Endothelial cell of umbilical vein (primary cell): ENCODE results near the gene DPP7. TPM values are rescaled to one million over a fixed set of nuclear protein-coding genes. Genes with fewer than 3 reads are reported as not detected.
"Not testable (repeated sequence)": the region's sequence is repeated elsewhere in the genome, so short reads cannot be mapped to it uniquely, and the experiment has no call there.

Experiments used
- BruUV-seq: library from RNA; stranded (reverse); fragments of 400-500 nt; replicated peaks from 2 replicates; lab custom pipeline; 2021; lab: Mats Ljungman, UMichigan
- CTCF ChIA-PET: fragments of 300-600, 350-600 bp; sonication (Branson Sonifier 250); formaldehyde crosslinking; loops from one replicate; lab custom pipeline; 2021; ENCODE audit warnings: antibody characterized with exemption, inconsistent platforms; lab: Charles Lee
- POLR2A ChIA-PET: fragments of 300-600, 350-600 bp; sonication (Branson Sonifier 250); formaldehyde crosslinking; loops from one replicate; lab custom pipeline; 2021; ENCODE audit warnings: antibody characterized with exemption, inconsistent platforms; lab: Charles Lee
- DNase-seq: peaks from one replicate; pipeline ENCODE4 v3.0.0-alpha.2; 2011; ENCODE audit warnings: low read depth, low spot score
- FAIRE-seq: peaks from 2 replicates; lab custom pipeline; 2011; peaks lifted over from hg19 to GRCh38; lab: Jason Lieb, UNC
- H2AFZ ChIP-seq: 2 replicates; pipeline ENCODE4 v1.6.0; 2012; ENCODE audit warnings: low read depth, low read length, control low read depth, inconsistent platforms
- H3K27ac ChIP-seq: 2 replicates; pipeline ENCODE4 v1.5.1; 2011; ENCODE audit warnings: low read depth, mild to moderate bottlenecking, control low read depth, low read length, moderate library complexity; ENCODE audit not compliant: insufficient read depth
- H3K27me3 ChIP-seq, 2 experiments: 2 replicates each; pipeline versions ENCODE4 v1.6.0 to v1.6.1; 2011; ENCODE audit warnings: low read length in 2 of 2, mixed read lengths in 1 of 2; ENCODE audit not compliant: control insufficient read depth in 2 of 2, insufficient read depth in 2 of 2
- H3K36me3 ChIP-seq, 2 experiments: 2 replicates in 1 of 2; 3 replicates in 1 of 2; pipeline ENCODE4 v1.5.1; 2011; ENCODE audit warnings: low read length in 2 of 2, mild to moderate bottlenecking in 1 of 2, moderate library complexity in 1 of 2; ENCODE audit not compliant: control insufficient read depth in 2 of 2, insufficient read depth in 2 of 2; ENCODE audit errors: extremely low read depth in 1 of 2
- H3K4me1 ChIP-seq: 3 replicates; pipeline ENCODE4 v1.5.1; 2011; ENCODE audit warnings: mild to moderate bottlenecking, low read length; ENCODE audit not compliant: control insufficient read depth, insufficient read depth; ENCODE audit errors: extremely low read depth
- H3K4me2 ChIP-seq: 2 replicates; pipeline ENCODE4 v1.6.1; 2011; ENCODE audit warnings: low read length, control low read depth, mixed read lengths; ENCODE audit not compliant: insufficient read depth
- H3K4me3 ChIP-seq, 3 experiments: fragments of 200-600 bp in 1 of 3; sonication (generic), shearing (Covaris generic) in 1 of 3; replicated peaks in 1 of 3; 2 replicates each; pipeline ENCODE4 v1.5.1; 2011 to 2016; ENCODE audit warnings: control low read depth in 3 of 3, low read length in 3 of 3, mild to moderate bottlenecking in 2 of 3, inconsistent platforms in 1 of 3, low read depth in 1 of 3, moderate library complexity in 1 of 3; ENCODE audit not compliant: insufficient read depth in 1 of 3
- H3K79me2 ChIP-seq: 2 replicates; pipeline ENCODE4 v1.6.0; 2012; ENCODE audit warnings: low read length, inconsistent platforms; ENCODE audit not compliant: control insufficient read depth, insufficient read depth
- H3K9ac ChIP-seq: replicated peaks from 2 replicates; pipeline ENCODE3; 2011; ENCODE audit warnings: low read length, control low read depth; ENCODE audit not compliant: insufficient read depth; ENCODE audit errors: extremely low read depth
- H3K9me1 ChIP-seq: replicated peaks from 3 replicates; pipeline ENCODE4 v1.6.0; 2011; ENCODE audit warnings: mild to moderate bottlenecking, low read length; ENCODE audit not compliant: control insufficient read depth, insufficient read depth; ENCODE audit errors: extremely low read depth
- H3K9me3 ChIP-seq: replicated peaks from 2 replicates; pipeline ENCODE4 v1.5.1; 2012; ENCODE audit warnings: low read length, inconsistent platforms; ENCODE audit not compliant: control insufficient read depth, insufficient read depth
- H4K20me1 ChIP-seq: replicated peaks from 2 replicates; pipeline ENCODE3; 2011; ENCODE audit warnings: mild to moderate bottlenecking, low read length; ENCODE audit not compliant: control insufficient read depth, insufficient read depth; ENCODE audit errors: extremely low read depth
- EZH2 ChIP-seq: IDR thresholded peaks from 2 replicates; pipeline ENCODE4 v1.6.1; 2012; ENCODE audit warnings: borderline replicate concordance, low read depth, mild to moderate bottlenecking, moderate library complexity, low read length, inconsistent platforms; ENCODE audit not compliant: severe bottlenecking
- dilution Hi-C: fragments of 300-500 bp; cut with MboI; formaldehyde crosslinking; loops from one replicate; pipeline ENCODE4 v1.15.0; 2019; ENCODE audit warnings: low sequenced_read_pairs; ENCODE audit not compliant: extremely low pct_ligation_motif_present
- intact Hi-C: fragments of 100-400 bp; cut with micrococcal nuclease; formaldehyde crosslinking; loops from one replicate; pipeline ENCODE4 v1.10.0; 2022
- polyA plus RNA-seq, 4 experiments: library from polyadenylated mRNA; depleted of rRNA in 3 of 4; stranded (reverse) in 3 of 4; unstranded in 1 of 4; fragments of >200 nt; gene quantifications; 2 replicates each; pipeline versions ENCODE4 v1.2.1 to v1.2.3, GENCODE V29; 2011 to 2012; ENCODE audit warnings: missing spikeins in 1 of 4
- total RNA-seq: library from RNA; stranded (reverse); gene quantifications from 2 replicates; pipeline ENCODE4 v1.2.3, GENCODE V29; 2021

The DPP7 gene
- total and polyA plus RNA-seq, 2 donors (not counting 3 experiments of a cell fraction or from before 2014, with no cell fraction given): 149 to 200 TPM

- FAIRE-seq (peak; percentile 44), DNase-seq (no peak)
- POLR2A ChIA-PET: no interaction called here
- Histone ChIP-seq H3K4me1 (peaks cover 26% of the 10 kb centered on the region), H2AFZ (no peak overlapping the region), H3K4me3 (peak overlapping the region in 1 of 3 experiments; percentile 17), H3K9me3 (no peaks in the 10 kb centered on the region), H4K20me1 (no peaks in the 10 kb centered on the region), H3K9ac (no peak overlapping the region), H3K36me3 (no peaks in the 10 kb centered on the region), H3K27me3 (no peaks in the 10 kb centered on the region), H3K27ac (peak overlapping the region; percentile 38), H3K79me2 (peaks cover 20% of the 10 kb centered on the region), H3K4me2 (peak overlapping the region; percentile 68), H3K9me1 (no peaks in the 10 kb centered on the region)
- dilution Hi-C loops: no loop called here
- no TSS peak for BruUV-seq
- no peak for TF ChIP-seq EZH2
- CTCF ChIA-PET: interaction anchor here (1.0 to 1.6 kb wide), 4 partner anchors 24 to 110 kb away, joined by 3 to 6 read pairs (median 4); partner anchors contain the start of gene RNF224
- intact Hi-C loops: no loop called here
Observed at GRCh38 chr9:137126786-137127185, 12.3 kb upstream of the DPP7 start.

- BruUV-seq: not testable (repeated sequence)
Observed at GRCh38 chr9:137123952-137124462, 9.5 kb upstream of the DPP7 start.

More at GRCh38 chr9:137123952-137124462, 9.5 kb upstream of the DPP7 start:
- H2AFZ ChIP-seq, H3K4me3 ChIP-seq, FAIRE-seq, H3K27me3 ChIP-seq, H4K20me1 ChIP-seq, H3K9ac ChIP-seq, POLR2A ChIA-PET, H3K4me2 ChIP-seq, H3K36me3 ChIP-seq, DNase-seq, intact Hi-C loops, H3K9me3 ChIP-seq, H3K27ac ChIP-seq, H3K9me1 ChIP-seq, dilution Hi-C loops: not testable (repeated sequence)
- peaks cover 18% of the 10 kb centered on the region for H3K79me2 ChIP-seq
- CTCF ChIA-PET: interaction anchor here (0.6 to 4.0 kb wide), 3 partner anchors 9 to 113 kb away, joined by 4 to 20 read pairs (median 6); partner anchors contain the start of gene RNF224
- peaks cover 21% of the 10 kb centered on the region for H3K4me1 ChIP-seq
